NCI-H1417 treated with DMSO at 0.1 percent for 48 hours (cell line): ENCODE measurements around the gene DNAJC7.
"Not testable (repeated sequence)": the region's sequence is repeated elsewhere in the genome, so short reads cannot be mapped to it uniquely, and the experiment has no call there.

ENCODE experiments used
- DNase-seq: peaks from one replicate; lab custom pipeline; 2025; lab: John Stamatoyannopoulos, UW

DNAJC7 gene

GRCh38 chr17:42040818-42041217 lies 23.6 kb upstream of the DNAJC7 start:
- DNase-seq: no peak

GRCh38 chr17:42039794-42040763 lies 22.8 kb upstream of the DNAJC7 start:
- no peak for DNase-seq

- DNase-seq: no peak
These were observed 21.2 kb upstream of the DNAJC7 start for GRCh38 chr17:42038221-42038973.

- DNase-seq: no peak
These were observed 16.8 kb upstream of the DNAJC7 start for GRCh38 chr17:42034059-42034458.

GRCh38 chr17:42031584-42031983 lies 14.3 kb upstream of the DNAJC7 start:
- no peak for DNase-seq

- no peak for DNase-seq
These were observed 11.5 kb upstream of the DNAJC7 start for GRCh38 chr17:42028791-42029127.

- no peak for DNase-seq
These were observed 10.9 kb upstream of the DNAJC7 start for GRCh38 chr17:42027961-42028790.

GRCh38 chr17:42027590-42027889 lies 10.3 kb upstream of the DNAJC7 start:
- no peak for DNase-seq

- no peak for DNase-seq
These were observed 9.8 kb upstream of the DNAJC7 start for GRCh38 chr17:42026857-42027589.

GRCh38 chr17:42025936-42026335 lies 8.7 kb upstream of the DNAJC7 start:
- no peak for DNase-seq

GRCh38 chr17:42025191-42025579 lies 7.9 kb upstream of the DNAJC7 start:
- DNase-seq: no peak

GRCh38 chr17:42023524-42024349 lies 6.5 kb upstream of the DNAJC7 start:
- no peak for DNase-seq

- not testable (repeated sequence) for DNase-seq
These were observed 3.6 kb upstream of the DNAJC7 start for GRCh38 chr17:42020845-42021244.

- peak; percentile 44 for DNase-seq
These were observed 2.5 kb upstream of the DNAJC7 start, which contains the start of gene NKIRAS2 for GRCh38 chr17:42019509-42020404. TSS of gene NKIRAS2 (plus strand) at chr17:42020090. CDS start at chr17:42021578, 1,488 bp downstream.

GRCh38 chr17:42018988-42019387 lies 1.7 kb upstream of the DNAJC7 start:
- DNase-seq: no peak

GRCh38 chr17:42018339-42018738 lies 1.1 kb upstream of the DNAJC7 start:
- no peak for DNase-seq

GRCh38 chr17:42017866-42018200 lies 594 bp upstream of the DNAJC7 start:
- no peak for DNase-seq

GRCh38 chr17:42016411-42016831 lies 818 bp downstream of the DNAJC7 start:
- DNase-seq: no peak

- DNase-seq: not testable (repeated sequence)
These were observed 3.5 kb downstream of the DNAJC7 start for GRCh38 chr17:42013740-42014139.

- DNase-seq: not testable (repeated sequence)
These were observed 4.9 kb downstream of the DNAJC7 start for GRCh38 chr17:42012363-42012762.
